ENCODE results near the gene CACNA2D1.
"Not testable (repeated sequence)": the region's sequence is repeated elsewhere in the genome, so short reads cannot be mapped to it uniquely, and the experiment has no call there.

Gene CACNA2D1

DNA sequence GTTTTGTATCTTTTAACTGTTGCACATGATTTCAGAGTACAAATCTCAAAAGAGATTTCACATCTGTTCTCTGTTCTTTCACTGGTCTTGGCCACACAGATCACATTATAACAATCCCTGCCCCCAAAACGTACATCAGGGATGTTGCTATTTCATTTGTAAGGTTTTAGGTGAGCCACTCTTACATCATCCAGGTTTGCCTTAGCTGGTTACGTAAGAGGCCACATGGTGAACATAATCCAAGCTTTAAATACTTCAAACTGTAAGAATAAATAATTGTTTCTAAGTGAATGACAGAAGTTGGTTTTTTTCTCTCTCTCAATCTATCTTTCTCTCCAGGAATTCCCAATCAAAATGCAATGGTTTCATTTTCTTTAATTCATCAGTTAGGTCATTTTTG lies 427.8 kb downstream of the CACNA2D1 start:
- ATAC-seq: no peak
- no peak for TF ChIP-seq TCF4 (CRISPR knock-in tag; IDR thresholded peaks at IDR 0.05; ENCODE audit: borderline replicate concordance)
- TF ChIP-seq CSDC2 (CRISPR knock-in tag; IDR thresholded peaks at IDR 0.05): 0 out of 2 replicates have a peak, but pooled peaks have one; percentile 30
- TF ChIP-seq, protein P1, sequence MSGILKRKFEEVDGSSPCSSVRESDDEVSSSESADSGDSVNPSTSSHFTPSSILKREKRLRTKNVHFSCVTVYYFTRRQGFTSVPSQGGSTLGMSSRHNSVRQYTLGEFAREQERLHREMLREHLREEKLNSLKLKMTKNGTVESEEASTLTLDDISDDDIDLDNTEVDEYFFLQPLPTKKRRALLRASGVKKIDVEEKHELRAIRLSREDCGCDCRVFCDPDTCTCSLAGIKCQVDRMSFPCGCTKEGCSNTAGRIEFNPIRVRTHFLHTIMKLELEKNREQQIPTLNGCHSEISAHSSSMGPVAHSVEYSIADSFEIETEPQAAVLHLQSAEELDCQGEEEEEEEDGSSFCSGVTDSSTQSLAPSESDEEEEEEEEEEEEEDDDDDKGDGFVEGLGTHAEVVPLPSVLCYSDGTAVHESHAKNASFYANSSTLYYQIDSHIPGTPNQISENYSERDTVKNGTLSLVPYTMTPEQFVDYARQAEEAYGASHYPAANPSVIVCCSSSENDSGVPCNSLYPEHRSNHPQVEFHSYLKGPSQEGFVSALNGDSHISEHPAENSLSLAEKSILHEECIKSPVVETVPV (CRISPR knock-in tag; IDR thresholded peaks at IDR 0.05): no peak
- no peak for TF ChIP-seq ZNF70 (CRISPR knock-in tag; IDR thresholded peaks at IDR 0.05)
- TF ChIP-seq ISL1 (CRISPR knock-in tag; IDR thresholded peaks at IDR 0.05): no peak

DNA sequence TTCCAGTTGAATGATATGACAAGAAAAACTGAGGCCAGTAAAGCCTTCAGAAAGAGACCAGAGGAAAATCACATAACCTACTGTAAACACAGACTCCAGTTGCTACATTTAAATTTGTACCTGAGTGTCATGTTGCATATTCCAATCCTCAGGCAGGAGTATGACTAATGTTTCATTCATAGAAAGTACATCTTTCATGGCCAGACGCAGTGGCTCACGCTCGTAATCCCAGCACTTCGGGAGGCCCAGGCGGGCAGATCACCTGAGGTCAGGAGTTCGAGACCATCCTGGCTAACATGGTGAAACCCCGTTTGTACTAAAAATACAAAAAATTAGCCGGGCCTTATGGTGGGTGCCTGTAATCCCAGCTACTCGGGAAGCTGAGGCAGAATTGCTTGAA lies 429.0 kb downstream of the CACNA2D1 start:
- ATAC-seq: not testable (repeated sequence)

DNA sequence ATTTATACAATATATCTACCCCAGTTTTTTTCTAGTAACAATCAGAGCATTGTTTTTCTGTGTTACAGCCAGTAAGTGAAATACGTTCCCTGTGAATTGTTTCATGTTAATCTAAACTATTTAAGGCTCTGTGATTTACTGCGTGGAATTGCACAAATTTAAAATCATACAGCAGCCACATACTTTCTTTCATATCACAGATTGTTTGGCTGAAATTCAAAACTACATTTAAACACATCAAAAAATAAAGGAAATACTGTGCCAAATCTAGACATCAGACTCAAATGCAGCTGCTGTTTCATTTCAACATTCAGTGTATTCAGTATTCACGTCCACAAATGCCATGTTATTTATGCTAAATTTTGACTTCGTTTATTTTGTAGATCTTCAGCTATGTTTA lies 431.1 kb downstream of the CACNA2D1 start:
- TF ChIP-seq SNAI2 (CRISPR knock-in tag; IDR thresholded peaks at IDR 0.05) (no peak), BACH2 (CRISPR knock-in tag; IDR thresholded peaks at IDR 0.05; ENCODE audit: borderline replicate concordance) (no peak), ISL1 (CRISPR knock-in tag; IDR thresholded peaks at IDR 0.05) (peak; percentile 96), GLIS3 (CRISPR knock-in tag; IDR thresholded peaks at IDR 0.05) (no peak), ZNF8 (CRISPR knock-in tag; IDR thresholded peaks at IDR 0.05) (no peak)
- TF ChIP-seq, protein P2, sequence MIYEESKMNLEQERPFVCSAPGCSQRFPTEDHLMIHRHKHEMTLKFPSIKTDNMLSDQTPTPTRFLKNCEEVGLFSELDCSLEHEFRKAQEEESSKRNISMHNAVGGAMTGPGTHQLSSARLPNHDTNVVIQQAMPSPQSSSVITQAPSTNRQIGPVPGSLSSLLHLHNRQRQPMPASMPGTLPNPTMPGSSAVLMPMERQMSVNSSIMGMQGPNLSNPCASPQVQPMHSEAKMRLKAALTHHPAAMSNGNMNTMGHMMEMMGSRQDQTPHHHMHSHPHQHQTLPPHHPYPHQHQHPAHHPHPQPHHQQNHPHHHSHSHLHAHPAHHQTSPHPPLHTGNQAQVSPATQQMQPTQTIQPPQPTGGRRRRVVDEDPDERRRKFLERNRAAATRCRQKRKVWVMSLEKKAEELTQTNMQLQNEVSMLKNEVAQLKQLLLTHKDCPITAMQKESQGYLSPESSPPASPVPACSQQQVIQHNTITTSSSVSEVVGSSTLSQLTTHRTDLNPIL (CRISPR knock-in tag; IDR thresholded peaks at IDR 0.05; ENCODE audit: low read depth): peak; percentile 33; the same call in 1 of the 2 replicates
- no peak for ATAC-seq

DNA sequence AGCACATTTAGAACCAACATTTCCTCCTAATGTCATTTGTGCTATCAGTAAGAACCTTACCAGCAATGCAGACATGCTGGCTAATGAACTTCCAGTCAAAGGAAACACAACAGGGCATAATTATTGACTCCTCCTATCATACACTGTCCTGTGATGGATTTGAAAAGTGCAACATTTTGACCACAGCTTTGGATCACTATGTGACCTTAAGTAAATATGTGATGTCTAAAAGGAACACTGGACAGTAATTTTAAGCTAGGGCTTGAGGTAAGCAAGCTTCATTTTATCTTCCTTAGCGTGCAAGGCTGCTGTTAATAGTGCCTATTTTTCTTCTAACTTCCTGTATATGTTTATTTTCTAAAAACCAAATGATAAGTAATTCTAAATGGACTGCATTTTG lies 433.2 kb downstream of the CACNA2D1 start:
- TF ChIP-seq PPARA (CRISPR knock-in tag; IDR thresholded peaks at IDR 0.05; ENCODE audit: borderline replicate concordance): no peak
- no peak for TF ChIP-seq ZFP30 (CRISPR knock-in tag; IDR thresholded peaks at IDR 0.05)
- no peak for TF ChIP-seq BACH2 (CRISPR knock-in tag; IDR thresholded peaks at IDR 0.05; ENCODE audit: borderline replicate concordance)
- no peak for TF ChIP-seq TOX (CRISPR knock-in tag; IDR thresholded peaks at IDR 0.05; ENCODE audit: borderline replicate concordance)
- no peak for TF ChIP-seq ZNF70 (CRISPR knock-in tag; IDR thresholded peaks at IDR 0.05)
- TF ChIP-seq SNAI2 (CRISPR knock-in tag; IDR thresholded peaks at IDR 0.05): no peak
- TF ChIP-seq ESRRG (CRISPR knock-in tag; IDR thresholded peaks at IDR 0.05): no peak
- no peak for TF ChIP-seq ISL1 (CRISPR knock-in tag; IDR thresholded peaks at IDR 0.05)
- no peak for TF ChIP-seq ZC3H10 (CRISPR knock-in tag; IDR thresholded peaks at IDR 0.05)
- TF ChIP-seq, protein P3, sequence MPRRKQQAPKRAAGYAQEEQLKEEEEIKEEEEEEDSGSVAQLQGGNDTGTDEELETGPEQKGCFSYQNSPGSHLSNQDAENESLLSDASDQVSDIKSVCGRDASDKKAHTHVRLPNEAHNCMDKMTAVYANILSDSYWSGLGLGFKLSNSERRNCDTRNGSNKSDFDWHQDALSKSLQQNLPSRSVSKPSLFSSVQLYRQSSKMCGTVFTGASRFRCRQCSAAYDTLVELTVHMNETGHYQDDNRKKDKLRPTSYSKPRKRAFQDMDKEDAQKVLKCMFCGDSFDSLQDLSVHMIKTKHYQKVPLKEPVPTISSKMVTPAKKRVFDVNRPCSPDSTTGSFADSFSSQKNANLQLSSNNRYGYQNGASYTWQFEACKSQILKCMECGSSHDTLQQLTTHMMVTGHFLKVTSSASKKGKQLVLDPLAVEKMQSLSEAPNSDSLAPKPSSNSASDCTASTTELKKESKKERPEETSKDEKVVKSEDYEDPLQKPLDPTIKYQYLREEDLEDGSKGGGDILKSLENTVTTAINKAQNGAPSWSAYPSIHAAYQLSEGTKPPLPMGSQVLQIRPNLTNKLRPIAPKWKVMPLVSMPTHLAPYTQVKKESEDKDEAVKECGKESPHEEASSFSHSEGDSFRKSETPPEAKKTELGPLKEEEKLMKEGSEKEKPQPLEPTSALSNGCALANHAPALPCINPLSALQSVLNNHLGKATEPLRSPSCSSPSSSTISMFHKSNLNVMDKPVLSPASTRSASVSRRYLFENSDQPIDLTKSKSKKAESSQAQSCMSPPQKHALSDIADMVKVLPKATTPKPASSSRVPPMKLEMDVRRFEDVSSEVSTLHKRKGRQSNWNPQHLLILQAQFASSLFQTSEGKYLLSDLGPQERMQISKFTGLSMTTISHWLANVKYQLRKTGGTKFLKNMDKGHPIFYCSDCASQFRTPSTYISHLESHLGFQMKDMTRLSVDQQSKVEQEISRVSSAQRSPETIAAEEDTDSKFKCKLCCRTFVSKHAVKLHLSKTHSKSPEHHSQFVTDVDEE (CRISPR knock-in tag; IDR thresholded peaks at IDR 0.05): no peak
- no peak for TF ChIP-seq RARB (CRISPR knock-in tag; IDR thresholded peaks at IDR 0.05)
- no peak for TF ChIP-seq ARNTL (CRISPR knock-in tag; IDR thresholded peaks at IDR 0.05; ENCODE audit: borderline replicate concordance, low read depth)
- no peak for ATAC-seq

DNA sequence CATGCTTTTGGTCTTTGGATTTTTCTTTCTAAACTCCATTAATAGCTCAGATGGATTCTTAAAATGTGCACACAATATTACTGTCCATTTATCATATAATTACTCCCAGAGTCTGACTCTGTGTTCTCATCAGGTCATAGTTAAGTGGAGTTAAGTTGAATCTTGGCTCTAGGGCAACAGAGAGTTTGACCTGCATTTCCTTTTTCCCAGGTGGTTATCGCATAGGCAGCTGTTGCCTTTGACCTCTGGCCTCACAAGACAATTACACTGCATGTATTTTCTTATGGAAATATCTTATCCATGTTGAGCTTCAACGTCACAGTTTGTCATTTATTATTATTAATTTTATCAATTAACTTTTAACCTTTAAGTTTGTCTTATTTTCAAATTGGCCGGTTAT lies 436.3 kb downstream of the CACNA2D1 start:
- ATAC-seq: no peak
- TF ChIP-seq OSR1 (CRISPR knock-in tag; IDR thresholded peaks at IDR 0.05) (no peak), PPARA (CRISPR knock-in tag; IDR thresholded peaks at IDR 0.05; ENCODE audit: borderline replicate concordance) (no peak), ZFP30 (CRISPR knock-in tag; IDR thresholded peaks at IDR 0.05) (no peak), ARNTL (CRISPR knock-in tag; IDR thresholded peaks at IDR 0.05; ENCODE audit: borderline replicate concordance, low read depth) (no peak), ZC3H10 (CRISPR knock-in tag; IDR thresholded peaks at IDR 0.05) (no peak), TCF4 (CRISPR knock-in tag; IDR thresholded peaks at IDR 0.05; ENCODE audit: borderline replicate concordance) (no peak), ZNF70 (CRISPR knock-in tag; IDR thresholded peaks at IDR 0.05) (no peak), GLIS3 (CRISPR knock-in tag; IDR thresholded peaks at IDR 0.05) (no peak), BACH2 (CRISPR knock-in tag; IDR thresholded peaks at IDR 0.05; ENCODE audit: borderline replicate concordance) (no peak), CSDC2 (CRISPR knock-in tag; IDR thresholded peaks at IDR 0.05) (no peak)
- TF ChIP-seq, protein P3 (CRISPR knock-in tag; IDR thresholded peaks at IDR 0.05): no peak
- TF ChIP-seq, protein P1 (CRISPR knock-in tag; IDR thresholded peaks at IDR 0.05): no peak
- TF ChIP-seq, protein P4, sequence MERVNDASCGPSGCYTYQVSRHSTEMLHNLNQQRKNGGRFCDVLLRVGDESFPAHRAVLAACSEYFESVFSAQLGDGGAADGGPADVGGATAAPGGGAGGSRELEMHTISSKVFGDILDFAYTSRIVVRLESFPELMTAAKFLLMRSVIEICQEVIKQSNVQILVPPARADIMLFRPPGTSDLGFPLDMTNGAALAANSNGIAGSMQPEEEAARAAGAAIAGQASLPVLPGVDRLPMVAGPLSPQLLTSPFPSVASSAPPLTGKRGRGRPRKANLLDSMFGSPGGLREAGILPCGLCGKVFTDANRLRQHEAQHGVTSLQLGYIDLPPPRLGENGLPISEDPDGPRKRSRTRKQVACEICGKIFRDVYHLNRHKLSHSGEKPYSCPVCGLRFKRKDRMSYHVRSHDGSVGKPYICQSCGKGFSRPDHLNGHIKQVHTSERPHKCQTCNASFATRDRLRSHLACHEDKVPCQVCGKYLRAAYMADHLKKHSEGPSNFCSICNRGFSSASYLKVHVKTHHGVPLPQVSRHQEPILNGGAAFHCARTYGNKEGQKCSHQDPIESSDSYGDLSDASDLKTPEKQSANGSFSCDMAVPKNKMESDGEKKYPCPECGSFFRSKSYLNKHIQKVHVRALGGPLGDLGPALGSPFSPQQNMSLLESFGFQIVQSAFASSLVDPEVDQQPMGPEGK (CRISPR knock-in tag; IDR thresholded peaks at IDR 0.05; ENCODE audit: borderline replicate concordance): no peak
- TF ChIP-seq, protein P2 (CRISPR knock-in tag; IDR thresholded peaks at IDR 0.05; ENCODE audit: low read depth): no peak

Measured in SK-N-SH treated with all-trans-retinoic acid at 6 μM for 48 hours (cell line).